Liver (tissue), 3 donors: ENCODE results near the gene ZFC3H1.

ENCODE experiments used
- EGR1 ChIP-seq, 2 donors: IDR thresholded peaks; 2 replicates each; pipeline ENCODE4 v1.6.1; 2016 to 2018; ENCODE audit warnings: antibody characterized with exemption in 2 of 2, low read depth in 2 of 2
- HNF4G ChIP-seq: IDR thresholded peaks from 2 replicates; pipeline ENCODE4 v1.6.1; 2016; ENCODE audit warnings: antibody characterized with exemption
- RAD21 ChIP-seq, 2 donors: IDR thresholded peaks; 2 replicates each; pipeline ENCODE4 v1.6.1; 2016; ENCODE audit warnings: antibody characterized with exemption in 2 of 2, mild to moderate bottlenecking in 2 of 2
- RXRA ChIP-seq, 2 donors: IDR thresholded peaks; 2 replicates each; pipeline ENCODE4 v1.6.1; 2017 to 2018; ENCODE audit warnings: antibody characterized with exemption in 2 of 2, mild to moderate bottlenecking in 1 of 2
- SP1 ChIP-seq: IDR thresholded peaks from 2 replicates; pipeline ENCODE4 v1.6.1; 2018; ENCODE audit warnings: antibody characterized with exemption, mild to moderate bottlenecking
- YY1 ChIP-seq: IDR thresholded peaks from 2 replicates; pipeline ENCODE4 v1.6.1; 2016; ENCODE audit warnings: antibody characterized with exemption, mild to moderate bottlenecking
- TF ChIP-seq, protein P1 (sequence below): fragments of 150-350 bp; IDR thresholded peaks from 2 replicates; pipeline ENCODE4 v1.5.1; 2017; ENCODE audit warnings: improper control_type of control experiment, low read depth, low read length; ENCODE audit not compliant: missing input control
- TF ChIP-seq, protein P2 (sequence below): IDR thresholded peaks from 2 replicates; pipeline ENCODE4 v1.6.1; 2016; ENCODE audit warnings: antibody characterized with exemption
- TF ChIP-seq, protein P3 (sequence below): IDR thresholded peaks from 2 replicates; pipeline ENCODE4 v1.6.1; 2016; ENCODE audit warnings: antibody characterized with exemption
- TF ChIP-seq, protein P4 (sequence below): IDR thresholded peaks from 2 replicates; pipeline ENCODE4 v1.6.1; 2016; ENCODE audit warnings: antibody characterized with exemption, mild to moderate bottlenecking
- donor health status: healthy.
- donor health status: healthy.

DNA sequence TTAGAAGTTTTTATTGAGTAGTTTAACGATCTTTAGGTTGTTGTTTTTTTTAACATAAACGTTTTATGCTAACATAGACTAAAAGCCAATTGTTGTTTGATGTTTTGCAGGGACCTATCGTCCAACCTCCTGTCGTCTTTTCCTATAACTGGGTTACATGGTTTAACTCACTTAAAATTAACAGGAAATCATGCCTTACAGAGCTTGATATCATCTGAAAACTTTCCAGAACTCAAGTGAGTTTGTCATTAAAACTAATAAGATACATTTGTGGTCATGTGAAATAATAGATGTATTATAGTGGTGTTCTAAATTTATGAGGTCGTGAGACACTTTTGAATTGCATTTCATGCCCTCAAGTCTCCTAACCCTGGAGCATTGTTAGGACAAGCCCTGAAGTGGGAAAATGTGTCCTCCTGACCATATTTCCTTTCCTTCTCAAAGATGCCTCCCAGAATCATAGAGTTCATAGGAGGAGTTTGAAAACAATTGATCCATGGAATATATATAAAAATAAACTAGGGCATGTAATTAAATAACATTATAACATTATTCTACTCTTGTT, 84.9 kb downstream of the ZFC3H1 start:
- TF ChIP-seq, protein P1, sequence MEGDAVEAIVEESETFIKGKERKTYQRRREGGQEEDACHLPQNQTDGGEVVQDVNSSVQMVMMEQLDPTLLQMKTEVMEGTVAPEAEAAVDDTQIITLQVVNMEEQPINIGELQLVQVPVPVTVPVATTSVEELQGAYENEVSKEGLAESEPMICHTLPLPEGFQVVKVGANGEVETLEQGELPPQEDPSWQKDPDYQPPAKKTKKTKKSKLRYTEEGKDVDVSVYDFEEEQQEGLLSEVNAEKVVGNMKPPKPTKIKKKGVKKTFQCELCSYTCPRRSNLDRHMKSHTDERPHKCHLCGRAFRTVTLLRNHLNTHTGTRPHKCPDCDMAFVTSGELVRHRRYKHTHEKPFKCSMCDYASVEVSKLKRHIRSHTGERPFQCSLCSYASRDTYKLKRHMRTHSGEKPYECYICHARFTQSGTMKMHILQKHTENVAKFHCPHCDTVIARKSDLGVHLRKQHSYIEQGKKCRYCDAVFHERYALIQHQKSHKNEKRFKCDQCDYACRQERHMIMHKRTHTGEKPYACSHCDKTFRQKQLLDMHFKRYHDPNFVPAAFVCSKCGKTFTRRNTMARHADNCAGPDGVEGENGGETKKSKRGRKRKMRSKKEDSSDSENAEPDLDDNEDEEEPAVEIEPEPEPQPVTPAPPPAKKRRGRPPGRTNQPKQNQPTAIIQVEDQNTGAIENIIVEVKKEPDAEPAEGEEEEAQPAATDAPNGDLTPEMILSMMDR: no peak
- TF ChIP-seq, protein P2, sequence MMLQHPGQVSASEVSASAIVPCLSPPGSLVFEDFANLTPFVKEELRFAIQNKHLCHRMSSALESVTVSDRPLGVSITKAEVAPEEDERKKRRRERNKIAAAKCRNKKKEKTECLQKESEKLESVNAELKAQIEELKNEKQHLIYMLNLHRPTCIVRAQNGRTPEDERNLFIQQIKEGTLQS: no peak
- TF ChIP-seq YY1 (no peak), RAD21 (IDR thresholded peaks at IDR 0.05) (no peak), RXRA (IDR thresholded peaks at IDR 0.05) (no peak), EGR1 (IDR thresholded peaks at IDR 0.05; ENCODE audit: low read depth in 2 of 2) (no peak), HNF4G (no peak), SP1 (no peak)
- TF ChIP-seq, protein P3, sequence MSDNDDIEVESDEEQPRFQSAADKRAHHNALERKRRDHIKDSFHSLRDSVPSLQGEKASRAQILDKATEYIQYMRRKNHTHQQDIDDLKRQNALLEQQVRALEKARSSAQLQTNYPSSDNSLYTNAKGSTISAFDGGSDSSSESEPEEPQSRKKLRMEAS: no peak
- TF ChIP-seq, protein P4, sequence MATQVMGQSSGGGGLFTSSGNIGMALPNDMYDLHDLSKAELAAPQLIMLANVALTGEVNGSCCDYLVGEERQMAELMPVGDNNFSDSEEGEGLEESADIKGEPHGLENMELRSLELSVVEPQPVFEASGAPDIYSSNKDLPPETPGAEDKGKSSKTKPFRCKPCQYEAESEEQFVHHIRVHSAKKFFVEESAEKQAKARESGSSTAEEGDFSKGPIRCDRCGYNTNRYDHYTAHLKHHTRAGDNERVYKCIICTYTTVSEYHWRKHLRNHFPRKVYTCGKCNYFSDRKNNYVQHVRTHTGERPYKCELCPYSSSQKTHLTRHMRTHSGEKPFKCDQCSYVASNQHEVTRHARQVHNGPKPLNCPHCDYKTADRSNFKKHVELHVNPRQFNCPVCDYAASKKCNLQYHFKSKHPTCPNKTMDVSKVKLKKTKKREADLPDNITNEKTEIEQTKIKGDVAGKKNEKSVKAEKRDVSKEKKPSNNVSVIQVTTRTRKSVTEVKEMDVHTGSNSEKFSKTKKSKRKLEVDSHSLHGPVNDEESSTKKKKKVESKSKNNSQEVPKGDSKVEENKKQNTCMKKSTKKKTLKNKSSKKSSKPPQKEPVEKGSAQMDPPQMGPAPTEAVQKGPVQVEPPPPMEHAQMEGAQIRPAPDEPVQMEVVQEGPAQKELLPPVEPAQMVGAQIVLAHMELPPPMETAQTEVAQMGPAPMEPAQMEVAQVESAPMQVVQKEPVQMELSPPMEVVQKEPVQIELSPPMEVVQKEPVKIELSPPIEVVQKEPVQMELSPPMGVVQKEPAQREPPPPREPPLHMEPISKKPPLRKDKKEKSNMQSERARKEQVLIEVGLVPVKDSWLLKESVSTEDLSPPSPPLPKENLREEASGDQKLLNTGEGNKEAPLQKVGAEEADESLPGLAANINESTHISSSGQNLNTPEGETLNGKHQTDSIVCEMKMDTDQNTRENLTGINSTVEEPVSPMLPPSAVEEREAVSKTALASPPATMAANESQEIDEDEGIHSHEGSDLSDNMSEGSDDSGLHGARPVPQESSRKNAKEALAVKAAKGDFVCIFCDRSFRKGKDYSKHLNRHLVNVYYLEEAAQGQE: no peak
